SJSA1 (cell line): Measurements from ENCODE around the gene CSMD2. TPM values are rescaled to one million over a fixed set of nuclear protein-coding genes. Genes with fewer than 3 reads are reported as not detected.

Experiments used
- DNase-seq, 2 experiments: peaks; one replicate each; pipeline ENCODE4 v3.0.0-alpha.2; 2015 to 2020; ENCODE audit warnings: low spot score in 2 of 2, low read depth in 1 of 2
- H3K27ac ChIP-seq: fragments of 250-450 bp; sonication (Bioruptor Pico); 2 replicates; pipeline ENCODE4 v1.5.1; 2020; ENCODE audit warnings: mild to moderate bottlenecking, moderate library complexity
- H3K27me3 ChIP-seq: fragments of 250-450 bp; sonication (Bioruptor Pico); replicated peaks from 2 replicates; pipeline ENCODE4 v1.5.1; 2020; ENCODE audit warnings: mild to moderate bottlenecking, moderate library complexity
- H3K36me3 ChIP-seq: fragments of 250-450 bp; sonication (Bioruptor Pico); 2 replicates; pipeline ENCODE4 v1.5.1; 2020; ENCODE audit warnings: mild to moderate bottlenecking
- H3K4me1 ChIP-seq: fragments of 250-450 bp; sonication (Bioruptor Pico); replicated peaks from 2 replicates; pipeline ENCODE4 v1.6.1; 2021; ENCODE audit warnings: mild to moderate bottlenecking
- H3K4me3 ChIP-seq: fragments of 250-450 bp; sonication (Bioruptor Pico); 2 replicates; pipeline ENCODE4 v1.5.1; 2020; ENCODE audit warnings: mild to moderate bottlenecking
- H3K9me3 ChIP-seq: fragments of 250-450 bp; sonication (Bioruptor Pico); replicated peaks from 2 replicates; pipeline ENCODE4 v1.5.1; 2020; ENCODE audit warnings: mild to moderate bottlenecking
- total RNA-seq: library from RNA; depleted of rRNA; stranded (reverse); fragments of >200 nt; shearing (Covaris generic); gene quantifications from 2 replicates; pipeline ENCODE4 v1.2.3, GENCODE V29; 2014

The CSMD2 gene
- total RNA-seq, 1 experiment from 2014 or later, result 0.87 TPM

DNA sequence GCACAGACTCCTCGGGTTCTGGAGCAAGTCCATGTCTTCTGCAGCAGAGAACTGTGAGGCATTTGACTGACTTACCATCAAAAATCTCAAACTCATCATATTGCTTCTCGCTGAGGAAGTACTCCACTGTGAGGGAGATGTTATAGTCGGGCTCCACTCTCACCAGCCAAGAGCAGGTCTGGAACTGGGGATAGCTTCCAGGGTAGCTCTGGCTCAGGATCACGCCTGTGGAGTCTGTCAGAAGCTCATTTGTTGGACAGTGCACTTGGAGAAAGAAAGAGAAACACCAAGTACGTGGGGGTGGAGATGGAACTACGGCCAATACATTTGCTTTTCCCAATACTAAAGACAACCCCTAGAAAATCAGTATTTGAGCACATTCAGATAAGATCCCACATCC is 581.5 kb downstream of the CSMD2 start:
- Histone ChIP-seq H3K9me3 (no peaks in the 10 kb centered on the region), H3K27ac (no peak overlapping the region), H3K4me3 (no peak overlapping the region), H3K36me3 (no peaks in the 10 kb centered on the region), H3K27me3 (no peaks in the 10 kb centered on the region; the same call in 1 of the 2 replicates), H3K4me1 (no peaks in the 10 kb centered on the region)
- no peak for DNase-seq

DNA sequence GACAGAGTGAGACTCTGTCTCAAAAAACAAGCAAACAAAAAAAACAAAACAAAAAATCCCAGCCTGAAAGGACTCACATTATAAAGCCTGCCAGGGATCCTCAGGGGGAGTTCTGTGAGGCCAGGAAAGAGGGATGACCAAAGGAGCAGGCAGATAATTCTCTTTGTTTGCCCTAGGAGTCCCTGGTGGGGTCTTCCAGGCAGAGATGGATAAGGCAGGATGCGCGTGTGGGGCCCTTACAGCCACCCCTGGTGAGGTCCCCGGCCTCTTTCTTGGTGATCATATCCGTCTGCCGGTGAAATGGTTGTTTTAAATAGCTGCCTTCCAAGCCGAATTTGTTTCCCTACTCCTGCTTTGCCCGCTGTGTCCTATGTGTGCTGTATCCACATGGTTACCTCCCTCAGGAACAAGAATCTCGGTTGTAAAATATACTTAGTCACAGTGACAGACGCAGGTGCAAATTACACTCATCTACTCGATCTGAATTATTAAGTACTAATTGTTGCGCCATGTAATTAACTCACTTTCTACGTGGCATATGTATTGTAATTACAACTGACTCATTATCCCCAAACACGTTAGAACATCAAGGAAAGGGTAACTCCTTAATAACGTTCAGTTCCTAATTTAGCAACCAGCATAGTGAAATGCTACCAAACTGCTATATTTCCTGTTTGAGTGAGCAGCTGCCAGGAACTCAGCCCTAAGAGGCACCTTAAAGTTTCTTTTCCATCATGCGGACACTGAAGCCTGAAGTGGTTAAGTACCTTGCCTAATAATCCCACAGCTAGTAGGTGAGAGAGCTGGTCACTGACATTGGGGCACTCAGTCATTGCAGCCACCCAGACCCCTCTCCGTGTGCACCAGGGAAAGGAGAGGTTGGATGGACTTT is 586.2 kb downstream of the CSMD2 start:
- no peak for DNase-seq
- no peaks in the 10 kb centered on the region for H3K9me3 ChIP-seq
- H3K27ac ChIP-seq, result no peak overlapping the region
- H3K4me3 ChIP-seq, result no peak overlapping the region
- H3K4me1 ChIP-seq, result no peaks in the 10 kb centered on the region
- H3K36me3 ChIP-seq, result no peaks in the 10 kb centered on the region
- no peaks in the 10 kb centered on the region; the same call in 1 of the 2 replicates for H3K27me3 ChIP-seq

DNA sequence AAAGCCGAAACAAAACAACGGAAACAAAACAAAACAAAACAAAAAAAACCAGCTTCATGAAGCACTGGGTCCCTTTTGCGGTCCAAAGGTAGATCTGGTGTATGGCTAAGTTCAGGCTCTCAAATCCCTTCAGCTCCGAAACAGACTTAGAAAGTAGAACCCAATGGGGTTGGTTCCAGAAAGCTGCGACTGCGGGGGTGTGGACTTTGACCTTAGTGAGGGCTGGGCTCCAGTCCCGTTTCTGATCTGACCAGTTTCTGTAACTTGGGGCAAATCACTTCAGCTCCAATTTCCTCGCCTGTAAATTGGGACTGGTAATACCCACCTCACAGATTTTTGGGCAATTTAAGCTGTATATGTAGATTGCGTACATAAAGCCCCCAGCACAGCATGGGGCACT is 587.4 kb downstream of the CSMD2 start:
- no peak for DNase-seq
- no peaks in the 10 kb centered on the region for H3K4me1 ChIP-seq
- no peaks in the 10 kb centered on the region for H3K36me3 ChIP-seq
- no peak overlapping the region for H3K4me3 ChIP-seq
- H3K27me3 ChIP-seq, result no peaks in the 10 kb centered on the region; the same call in 1 of the 2 replicates
- H3K9me3 ChIP-seq, result no peaks in the 10 kb centered on the region
- no peak overlapping the region for H3K27ac ChIP-seq

DNA sequence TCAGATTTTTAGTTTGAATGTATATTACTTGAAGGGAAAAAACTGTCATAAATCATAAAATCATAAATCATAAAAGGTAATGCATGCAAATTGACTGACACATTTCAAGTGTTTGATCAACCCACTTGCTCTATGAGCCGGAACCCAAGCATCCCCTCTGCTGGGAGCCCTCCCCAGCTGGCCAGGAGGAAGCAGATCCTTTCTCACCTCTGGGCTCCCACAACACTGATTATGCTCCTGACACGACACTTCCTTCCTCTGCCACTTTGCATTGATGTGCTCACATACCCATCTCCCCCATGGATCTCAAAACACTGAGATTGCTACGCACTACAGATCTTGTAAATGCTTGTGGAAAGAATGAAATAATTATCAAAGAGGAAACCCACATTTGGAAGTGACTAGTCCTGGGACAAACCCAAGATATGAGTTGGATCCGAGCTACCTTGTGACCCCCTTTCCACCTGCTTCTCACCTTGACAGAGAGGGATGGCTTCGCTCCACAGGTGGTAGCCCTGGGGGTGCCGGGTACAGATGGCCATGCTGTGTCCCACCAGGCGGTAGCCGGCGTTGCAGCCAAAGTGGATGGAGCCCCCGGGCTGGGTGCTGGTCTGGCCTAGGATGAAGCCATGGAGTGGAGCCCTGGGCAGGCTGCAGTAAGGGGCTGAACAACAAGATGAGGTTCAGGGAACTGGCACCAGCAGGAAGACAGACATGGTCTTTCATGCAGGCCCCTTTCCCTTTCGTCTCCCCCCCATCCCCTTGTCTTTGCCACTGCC is 588.0 kb downstream of the CSMD2 start:
- no peak overlapping the region for H3K4me3 ChIP-seq
- H3K9me3 ChIP-seq, result no peaks in the 10 kb centered on the region
- H3K27ac ChIP-seq, result no peak overlapping the region
- DNase-seq, result no peak
- H3K27me3 ChIP-seq, result no peaks in the 10 kb centered on the region; the same call in 1 of the 2 replicates
- no peaks in the 10 kb centered on the region for H3K36me3 ChIP-seq
- H3K4me1 ChIP-seq, result no peaks in the 10 kb centered on the region

DNA sequence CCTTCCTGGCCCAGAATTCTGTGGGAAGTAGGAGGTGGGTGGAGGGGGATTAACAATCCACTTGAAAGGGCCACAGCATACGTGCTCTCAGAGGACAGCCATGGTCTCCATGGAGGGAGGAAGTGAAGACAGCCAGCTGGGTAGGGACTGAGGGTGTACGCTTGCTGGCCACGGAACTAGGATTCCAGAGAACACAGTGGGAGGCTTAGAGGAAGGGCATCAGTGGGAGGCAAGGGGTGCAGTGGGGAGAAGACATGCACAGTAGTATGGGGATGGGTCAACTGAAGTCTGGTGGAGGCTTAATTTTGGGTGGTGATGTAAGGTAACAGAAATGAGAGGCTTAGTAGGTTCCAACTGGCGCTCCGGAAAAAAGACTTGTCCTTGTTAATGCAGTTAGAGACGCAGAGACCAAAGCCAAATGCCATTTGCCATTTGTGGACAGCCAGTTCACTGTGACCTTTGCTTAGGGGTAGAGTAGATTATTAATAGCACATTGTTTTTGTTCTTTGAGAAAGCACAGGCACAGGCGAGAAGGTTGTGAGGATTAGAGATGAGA is 589.6 kb downstream of the CSMD2 start:
- H3K4me1 ChIP-seq, result no peaks in the 10 kb centered on the region
- no peak overlapping the region for H3K4me3 ChIP-seq
- no peak for DNase-seq
- H3K27me3 ChIP-seq, result no peaks in the 10 kb centered on the region; the same call in 1 of the 2 replicates
- no peaks in the 10 kb centered on the region for H3K36me3 ChIP-seq
- no peak overlapping the region for H3K27ac ChIP-seq
- H3K9me3 ChIP-seq, result no peaks in the 10 kb centered on the region

DNA sequence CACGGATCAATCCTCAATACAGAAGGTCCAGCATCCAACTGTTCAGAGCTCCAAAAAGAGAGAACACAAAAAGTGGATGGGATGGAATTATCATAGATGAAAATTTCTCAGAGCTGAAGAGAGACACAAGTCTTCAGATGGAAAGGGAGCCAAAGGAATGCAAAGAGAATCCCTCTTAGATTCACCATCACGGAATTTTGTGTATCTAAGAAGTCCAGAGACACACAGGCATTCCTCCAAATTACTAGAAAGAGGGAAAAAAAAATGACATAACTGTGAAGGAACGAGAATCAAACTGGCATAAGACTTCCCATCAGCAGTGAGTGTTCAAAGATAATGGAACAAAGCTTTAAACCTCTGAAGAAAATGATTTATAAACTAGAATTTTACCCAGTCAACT is 591.4 kb downstream of the CSMD2 start:
- Histone ChIP-seq H3K27me3 (no peaks in the 10 kb centered on the region; the same call in 1 of the 2 replicates), H3K36me3 (no peaks in the 10 kb centered on the region), H3K9me3 (no peaks in the 10 kb centered on the region), H3K27ac (no peak overlapping the region), H3K4me1 (no peaks in the 10 kb centered on the region), H3K4me3 (no peak overlapping the region)
- DNase-seq, result no peak

DNA sequence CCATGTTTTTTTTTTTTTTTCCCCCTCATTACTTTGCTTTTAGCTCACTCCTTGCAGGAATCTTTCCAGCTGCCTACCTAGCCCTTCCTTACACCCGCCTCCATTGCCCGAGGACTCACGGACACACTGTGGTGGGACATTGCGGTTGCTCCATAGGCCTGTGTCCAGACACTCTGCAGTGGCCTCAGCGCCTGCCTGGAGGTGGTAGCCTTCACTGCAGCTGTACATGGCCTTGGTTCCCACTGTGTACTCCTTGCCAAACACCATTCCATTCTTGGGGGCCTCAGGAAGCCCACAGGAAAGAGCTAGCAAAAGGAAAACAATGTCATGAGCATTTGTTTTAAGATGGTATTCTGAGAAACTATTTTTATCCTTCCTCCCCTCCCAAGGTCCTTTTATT is 592.6 kb downstream of the CSMD2 start:
- H3K36me3 ChIP-seq, result no peaks in the 10 kb centered on the region
- no peaks in the 10 kb centered on the region; the same call in 1 of the 2 replicates for H3K27me3 ChIP-seq
- no peak overlapping the region for H3K4me3 ChIP-seq
- no peaks in the 10 kb centered on the region for H3K9me3 ChIP-seq
- H3K27ac ChIP-seq, result no peak overlapping the region
- no peak for DNase-seq
- H3K4me1 ChIP-seq, result no peaks in the 10 kb centered on the region

DNA sequence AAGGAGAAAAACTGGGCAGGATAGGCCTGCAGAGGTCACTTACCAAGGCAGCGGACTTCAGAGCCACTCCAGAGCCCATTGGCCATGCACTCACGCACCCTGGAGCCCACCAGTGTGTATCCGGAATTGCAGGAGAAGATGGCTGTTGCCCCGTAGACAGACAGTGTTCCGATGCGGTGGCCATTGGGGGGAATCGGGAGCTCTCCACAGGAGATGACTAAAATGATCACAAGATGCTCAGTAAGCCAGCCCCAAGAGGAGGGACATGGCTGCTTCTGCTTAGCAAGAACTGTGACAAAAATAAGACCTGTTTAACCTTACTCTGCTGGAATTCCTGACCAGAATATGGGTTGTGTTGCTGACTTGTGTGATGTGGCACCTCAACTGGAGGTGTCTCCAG is 595.7 kb downstream of the CSMD2 start:
- Histone ChIP-seq H3K36me3 (no peaks in the 10 kb centered on the region), H3K27me3 (no peaks in the 10 kb centered on the region), H3K27ac (no peak overlapping the region), H3K4me3 (no peak overlapping the region), H3K9me3 (no peaks in the 10 kb centered on the region), H3K4me1 (no peaks in the 10 kb centered on the region)
- DNase-seq, result no peak

DNA sequence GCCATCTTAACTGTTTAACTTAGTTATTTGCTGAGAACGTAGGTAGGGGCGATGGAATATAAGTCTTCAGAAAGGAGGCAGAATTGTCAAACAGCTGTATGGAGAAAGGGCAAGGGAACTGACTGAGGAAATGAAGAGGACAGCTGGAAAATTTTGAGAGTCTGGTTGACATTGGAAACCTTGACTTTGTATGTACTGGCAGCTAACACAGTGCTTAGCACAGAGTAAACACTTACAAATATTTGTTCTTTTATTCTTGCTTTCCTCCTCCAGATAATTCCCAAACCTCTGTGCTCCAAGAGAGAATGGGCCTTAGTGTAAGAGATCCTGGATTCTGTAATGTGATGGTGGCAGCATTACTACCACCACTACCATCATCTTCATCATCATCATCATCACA is 601.3 kb downstream of the CSMD2 start:
- Histone ChIP-seq H3K4me1 (no peaks in the 10 kb centered on the region), H3K27me3 (no peaks in the 10 kb centered on the region), H3K36me3 (no peaks in the 10 kb centered on the region), H3K4me3 (no peak overlapping the region), H3K27ac (no peak overlapping the region), H3K9me3 (no peaks in the 10 kb centered on the region)
- DNase-seq, result no peak

DNA sequence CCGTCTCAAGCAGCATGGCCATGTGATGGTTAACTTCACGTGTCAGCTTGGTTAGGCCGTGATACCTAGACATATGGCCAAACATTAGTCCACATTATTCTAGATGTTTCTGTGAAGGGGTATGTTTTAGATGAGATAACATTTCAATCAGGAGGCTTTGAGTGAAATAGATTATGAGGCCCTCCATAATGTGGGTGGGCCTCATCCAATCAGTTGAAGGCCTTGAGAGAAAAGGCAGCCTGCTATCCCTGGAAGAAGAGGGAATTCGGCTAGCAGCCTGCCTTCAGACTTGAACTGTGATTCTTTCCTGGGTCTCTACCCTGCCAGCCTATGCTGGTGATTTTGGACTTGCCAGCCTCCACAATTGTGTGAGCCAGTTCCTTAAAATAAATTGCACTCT is 602.5 kb downstream of the CSMD2 start:
- H3K4me3 ChIP-seq, result no peak overlapping the region
- no peaks in the 10 kb centered on the region for H3K27me3 ChIP-seq
- no peaks in the 10 kb centered on the region for H3K4me1 ChIP-seq
- H3K36me3 ChIP-seq, result no peaks in the 10 kb centered on the region
- no peak overlapping the region for H3K27ac ChIP-seq
- no peak for DNase-seq
- no peaks in the 10 kb centered on the region for H3K9me3 ChIP-seq

DNA sequence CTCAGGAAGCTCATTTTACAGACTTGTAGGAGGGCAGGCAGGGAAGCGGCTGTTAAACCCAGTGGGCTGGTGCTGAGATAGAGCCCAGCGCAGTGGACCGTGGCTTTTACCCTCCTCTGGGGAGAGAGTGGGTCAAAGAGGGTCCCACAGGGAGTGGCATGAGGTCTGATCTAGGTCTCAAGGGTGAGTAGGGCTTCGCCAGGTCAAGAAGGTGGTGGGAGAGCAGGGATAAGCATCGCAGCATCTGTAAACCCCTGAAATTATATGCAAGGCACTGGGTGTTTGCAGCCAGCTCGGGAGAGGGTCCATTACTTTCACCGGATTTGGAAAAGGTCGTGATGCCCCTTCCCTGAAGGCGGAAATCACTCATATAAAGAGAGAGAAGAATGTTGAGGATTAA is 603.5 kb downstream of the CSMD2 start:
- no peaks in the 10 kb centered on the region for H3K36me3 ChIP-seq

DNA sequence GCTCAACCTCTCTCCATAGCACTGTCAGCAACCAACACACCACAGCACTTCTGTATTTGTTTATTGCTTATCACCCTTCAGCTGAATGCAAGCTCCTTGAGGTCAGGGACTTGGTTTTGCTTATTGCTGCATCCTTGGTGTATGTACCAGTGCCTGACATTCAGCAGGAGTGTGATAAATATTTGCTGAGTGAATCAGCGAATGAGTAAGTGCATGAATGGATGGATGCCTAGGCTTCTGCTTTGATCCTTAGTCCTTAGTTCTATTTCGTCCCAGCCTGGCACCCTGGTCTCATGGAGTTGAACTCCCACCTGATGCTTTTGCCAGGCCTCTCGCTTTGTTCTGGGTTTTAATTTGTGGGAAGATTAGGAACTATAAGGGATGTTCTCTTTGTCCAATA is 604.4 kb downstream of the CSMD2 start:
- Histone ChIP-seq H3K9me3 (no peaks in the 10 kb centered on the region), H3K27me3 (no peaks in the 10 kb centered on the region), H3K27ac (no peak overlapping the region), H3K36me3 (no peaks in the 10 kb centered on the region), H3K4me3 (no peak overlapping the region), H3K4me1 (no peaks in the 10 kb centered on the region)
- no peak for DNase-seq

More for the DNA sequence above, 603.5 kb downstream of the CSMD2 start:
- Histone ChIP-seq H3K27ac (no peak overlapping the region), H3K4me3 (no peak overlapping the region), H3K9me3 (no peaks in the 10 kb centered on the region), H3K27me3 (no peaks in the 10 kb centered on the region), H3K4me1 (no peaks in the 10 kb centered on the region)
- no peak for DNase-seq

DNA sequence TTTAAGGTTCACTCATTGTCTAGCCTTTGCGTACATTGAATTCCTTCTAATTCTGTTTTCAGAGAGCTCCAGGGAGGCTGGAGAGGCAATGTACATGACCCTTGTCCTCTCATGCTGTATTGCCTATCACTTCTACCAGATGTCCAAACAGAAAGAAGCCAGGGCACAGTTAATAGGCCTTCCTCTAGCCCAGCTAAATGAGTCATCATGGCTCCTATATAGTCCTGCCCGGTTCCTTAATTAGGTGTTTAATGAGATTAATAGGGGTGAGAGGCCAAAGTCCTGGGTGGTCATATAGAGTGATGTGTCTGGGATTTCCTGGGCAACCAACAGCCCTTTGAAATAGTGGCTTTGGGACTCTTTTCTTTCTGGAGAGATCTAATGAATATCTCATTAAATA is 616.3 kb downstream of the CSMD2 start:
- no peak overlapping the region for H3K4me3 ChIP-seq
- no peak overlapping the region for H3K27ac ChIP-seq
- DNase-seq, result no peak
- H3K4me1 ChIP-seq, result no peaks in the 10 kb centered on the region
- H3K9me3 ChIP-seq, result no peaks in the 10 kb centered on the region; the same call in 1 of the 2 replicates
- H3K27me3 ChIP-seq, result no peaks in the 10 kb centered on the region
- no peaks in the 10 kb centered on the region for H3K36me3 ChIP-seq

DNA sequence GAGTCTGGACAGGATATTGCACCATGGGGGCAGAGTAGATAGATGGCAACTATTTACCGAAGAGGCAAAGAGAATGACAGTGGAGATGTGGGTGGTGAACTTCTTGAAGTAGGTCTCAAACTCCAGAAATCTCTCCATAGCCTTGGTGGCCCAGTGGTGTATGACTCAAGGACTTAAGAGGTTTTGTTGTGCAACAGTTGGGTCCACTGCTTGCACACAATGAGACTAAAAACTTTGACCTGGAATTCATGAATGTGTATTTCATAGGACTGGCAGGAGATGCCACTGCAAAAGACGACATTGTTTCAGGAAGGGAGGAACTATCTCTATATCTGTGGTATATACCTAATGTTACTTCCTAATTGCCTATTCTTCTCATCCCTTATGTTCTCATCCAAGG is 616.7 kb downstream of the CSMD2 start:
- Histone ChIP-seq H3K4me1 (no peaks in the 10 kb centered on the region), H3K9me3 (no peaks in the 10 kb centered on the region; the same call in 1 of the 2 replicates), H3K27me3 (no peaks in the 10 kb centered on the region), H3K27ac (no peak overlapping the region), H3K4me3 (no peak overlapping the region), H3K36me3 (no peaks in the 10 kb centered on the region)
- no peak for DNase-seq
